ENCODE measurements around the gene C9orf50. TPM values are rescaled to one million over a fixed set of nuclear protein-coding genes. Genes with fewer than 3 reads are reported as not detected.

Gene C9orf50
- total RNA-seq, 1 donor from 2014 or later = not detected

- H3K27me3 ChIP-seq (ENCODE audit: control insufficient read depth, insufficient read depth, low read length) = no peaks in the 10 kb centered on the region
- H3K36me3 ChIP-seq (ENCODE audit: control insufficient read depth, insufficient read depth, low read length) = no peaks in the 10 kb centered on the region
- TF ChIP-seq CTCF (IDR thresholded peaks at IDR 0.05; ENCODE audit: insufficient read depth, low read length, poor library complexity, severe bottlenecking) = no peak
- H3K4me3 ChIP-seq (ENCODE audit: low read depth, low read length) = no peak overlapping the region
- DNase-seq (ENCODE audit: low read depth) = no peak
Measured at GRCh38 chr9:129604056-129604765, 16.7 kb downstream of the C9orf50 start.

- Histone ChIP-seq H3K36me3 (ENCODE audit: control insufficient read depth, insufficient read depth, low read length) (no peaks in the 10 kb centered on the region), H3K4me3 (ENCODE audit: low read depth, low read length) (no peak overlapping the region), H3K27me3 (ENCODE audit: control insufficient read depth, insufficient read depth, low read length) (no peaks in the 10 kb centered on the region)
- no peak for TF ChIP-seq CTCF (IDR thresholded peaks at IDR 0.05; ENCODE audit: insufficient read depth, low read length, poor library complexity, severe bottlenecking)
- DNase-seq (ENCODE audit: low read depth) = no peak
Measured at GRCh38 chr9:129602598-129603415, 18.1 kb downstream of the C9orf50 start.

- no peak for TF ChIP-seq CTCF (IDR thresholded peaks at IDR 0.05; ENCODE audit: insufficient read depth, low read length, poor library complexity, severe bottlenecking)
- Histone ChIP-seq H3K27me3 (ENCODE audit: control insufficient read depth, insufficient read depth, low read length) (no peaks in the 10 kb centered on the region), H3K4me3 (ENCODE audit: low read depth, low read length) (no peak overlapping the region), H3K36me3 (ENCODE audit: control insufficient read depth, insufficient read depth, low read length) (no peaks in the 10 kb centered on the region)
- DNase-seq (ENCODE audit: low read depth) = no peak
Measured at GRCh38 chr9:129601082-129601674, 19.7 kb downstream of the C9orf50 start.

GRCh38 chr9:129598089-129598596 is 22.8 kb downstream of the C9orf50 start:
- Histone ChIP-seq H3K4me3 (ENCODE audit: low read depth, low read length) (no peak overlapping the region), H3K36me3 (ENCODE audit: control insufficient read depth, insufficient read depth, low read length) (no peaks in the 10 kb centered on the region), H3K27me3 (ENCODE audit: control insufficient read depth, insufficient read depth, low read length) (no peaks in the 10 kb centered on the region)
- DNase-seq (ENCODE audit: low read depth) = no peak
- TF ChIP-seq CTCF (IDR thresholded peaks at IDR 0.05; ENCODE audit: insufficient read depth, low read length, poor library complexity, severe bottlenecking) = no peak

GRCh38 chr9:129597355-129598088 is 23.4 kb downstream of the C9orf50 start:
- no peak for DNase-seq (ENCODE audit: low read depth)
- Histone ChIP-seq H3K27me3 (ENCODE audit: control insufficient read depth, insufficient read depth, low read length) (no peaks in the 10 kb centered on the region), H3K4me3 (ENCODE audit: low read depth, low read length) (peak overlapping the region; percentile 37), H3K36me3 (ENCODE audit: control insufficient read depth, insufficient read depth, low read length) (no peaks in the 10 kb centered on the region)
- TF ChIP-seq CTCF (IDR thresholded peaks at IDR 0.05; ENCODE audit: insufficient read depth, low read length, poor library complexity, severe bottlenecking) = no peak
